Measurements from ENCODE around the gene RHOBTB1. TPM values are rescaled to one million over a fixed set of nuclear protein-coding genes. Genes with fewer than 3 reads are reported as not detected.

The RHOBTB1 gene
- total RNA-seq, 2 experiments from 2014 or later: 0.09 to 0.74 TPM

GRCh38 chr10:60942134-60942787 is 1.7 kb downstream of the RHOBTB1 start:
- Mint-ChIP-seq H3K36me3 (ENCODE audit: low read depth) (no peaks in the 10 kb centered on the region), H3K9me3 (no peaks in the 10 kb centered on the region), H3K27ac (no peak overlapping the region), H3K4me1 (ENCODE audit: low read depth) (peaks cover 7% of the 10 kb centered on the region), H3K4me3 (no peak overlapping the region), H3K27me3 (peaks cover 44% of the 10 kb centered on the region)
- TF ChIP-seq, protein P1, sequence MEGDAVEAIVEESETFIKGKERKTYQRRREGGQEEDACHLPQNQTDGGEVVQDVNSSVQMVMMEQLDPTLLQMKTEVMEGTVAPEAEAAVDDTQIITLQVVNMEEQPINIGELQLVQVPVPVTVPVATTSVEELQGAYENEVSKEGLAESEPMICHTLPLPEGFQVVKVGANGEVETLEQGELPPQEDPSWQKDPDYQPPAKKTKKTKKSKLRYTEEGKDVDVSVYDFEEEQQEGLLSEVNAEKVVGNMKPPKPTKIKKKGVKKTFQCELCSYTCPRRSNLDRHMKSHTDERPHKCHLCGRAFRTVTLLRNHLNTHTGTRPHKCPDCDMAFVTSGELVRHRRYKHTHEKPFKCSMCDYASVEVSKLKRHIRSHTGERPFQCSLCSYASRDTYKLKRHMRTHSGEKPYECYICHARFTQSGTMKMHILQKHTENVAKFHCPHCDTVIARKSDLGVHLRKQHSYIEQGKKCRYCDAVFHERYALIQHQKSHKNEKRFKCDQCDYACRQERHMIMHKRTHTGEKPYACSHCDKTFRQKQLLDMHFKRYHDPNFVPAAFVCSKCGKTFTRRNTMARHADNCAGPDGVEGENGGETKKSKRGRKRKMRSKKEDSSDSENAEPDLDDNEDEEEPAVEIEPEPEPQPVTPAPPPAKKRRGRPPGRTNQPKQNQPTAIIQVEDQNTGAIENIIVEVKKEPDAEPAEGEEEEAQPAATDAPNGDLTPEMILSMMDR (IDR thresholded peaks at IDR 0.05): no peak
- DNase-seq: no peak
- no peak for ATAC-seq
- ChIA-PET POLR2A (no interaction called here), CTCF (interaction anchor here (0.8 kb wide), 1 partner anchor 59 kb away, joined by 3 read pairs; no protein-coding TSS in a partner anchor)
- intact Hi-C loops (cut with micrococcal nuclease): no loop called here

- Mint-ChIP-seq H3K36me3 (ENCODE audit: low read depth) (no peaks in the 10 kb centered on the region), H3K27ac (no peak overlapping the region), H3K27me3 (peaks cover 34% of the 10 kb centered on the region), H3K4me3 (no peak overlapping the region), H3K9me3 (no peaks in the 10 kb centered on the region), H3K4me1 (ENCODE audit: low read depth) (peaks cover 7% of the 10 kb centered on the region)
- DNase-seq (no peak), ATAC-seq (no peak)
- TF ChIP-seq, protein P1 (IDR thresholded peaks at IDR 0.05): no peak
- ChIA-PET POLR2A (no interaction called here), CTCF (no interaction called here)
- intact Hi-C loops (cut with micrococcal nuclease): no loop called here
Observed at GRCh38 chr10:60940446-60940845, 3.5 kb downstream of the RHOBTB1 start.

DNA sequence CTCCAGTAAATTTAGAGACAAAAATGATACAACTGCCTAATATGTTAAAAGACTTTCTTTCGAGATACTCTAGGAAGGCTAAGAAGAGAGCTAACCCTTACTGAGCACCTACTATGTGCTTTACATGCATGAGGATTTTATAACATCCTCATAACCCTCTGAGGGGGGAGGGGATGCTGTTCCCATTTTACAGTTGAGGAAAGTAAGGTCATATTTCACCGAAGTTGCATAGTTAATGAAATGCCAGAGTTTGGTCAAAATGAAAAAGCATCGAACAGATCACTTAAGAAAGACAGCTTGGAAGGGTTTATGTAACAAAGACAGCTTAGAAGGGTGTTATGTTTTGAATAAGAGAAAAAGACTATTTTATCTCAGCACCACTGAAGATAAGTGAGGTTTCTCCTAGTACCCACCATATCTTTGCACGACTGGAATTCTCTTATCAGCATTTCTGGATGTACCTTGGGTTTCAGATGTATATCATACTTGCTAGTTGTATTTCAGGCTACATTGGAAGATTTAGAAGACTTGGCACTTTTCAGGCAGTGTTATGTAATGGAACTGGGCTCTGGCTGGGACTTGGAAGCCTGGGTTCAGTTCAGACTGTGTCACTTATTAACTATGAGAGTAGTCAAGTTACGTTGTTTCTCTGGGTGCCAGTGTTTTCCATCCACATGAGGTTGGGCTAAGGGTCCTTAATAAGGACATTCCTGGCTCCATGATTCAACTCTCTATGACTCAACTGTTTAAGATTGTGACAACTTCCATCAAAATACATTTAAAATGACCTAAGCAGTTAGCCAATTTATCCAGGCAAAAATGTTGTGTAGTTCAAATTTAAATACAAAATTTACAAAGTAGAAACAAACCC is 6.0 kb downstream of the RHOBTB1 start:
- ATAC-seq (no peak), DNase-seq (no peak)
- Mint-ChIP-seq H3K36me3 (ENCODE audit: low read depth) (no peaks in the 10 kb centered on the region), H3K27ac (no peak overlapping the region), H3K4me1 (ENCODE audit: low read depth) (peaks cover 4% of the 10 kb centered on the region), H3K4me3 (no peak overlapping the region), H3K27me3 (peaks cover 19% of the 10 kb centered on the region), H3K9me3 (no peaks in the 10 kb centered on the region)
- intact Hi-C loops (cut with micrococcal nuclease): no loop called here
- TF ChIP-seq, protein P1 (IDR thresholded peaks at IDR 0.05): no peak
- CTCF ChIA-PET: no interaction called here
- POLR2A ChIA-PET: no interaction called here

DNA sequence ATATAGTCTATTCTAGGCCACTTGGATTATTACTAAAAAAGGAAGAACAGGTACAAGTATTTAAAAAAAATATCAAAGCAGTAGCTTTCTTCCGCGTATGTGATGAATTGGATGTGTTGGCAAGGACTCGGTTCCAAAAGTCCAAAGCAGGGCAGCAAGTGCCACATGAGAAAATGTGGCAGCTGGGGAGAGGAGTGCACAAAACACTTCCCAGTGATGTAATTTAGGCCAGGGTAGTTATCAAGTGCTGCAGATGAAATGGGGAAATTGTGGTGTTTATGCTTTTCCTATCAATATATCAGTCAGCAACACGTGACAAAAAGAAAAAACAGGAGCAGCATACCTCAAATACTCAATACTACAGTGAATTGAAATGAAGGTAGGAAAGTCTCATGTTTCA is 7.0 kb downstream of the RHOBTB1 start:
- CTCF ChIA-PET: interaction anchor here (1.4 kb wide), 1 partner anchor 14 kb away, joined by 3 read pairs; no protein-coding TSS in a partner anchor
- ATAC-seq (no peak), DNase-seq (no peak)
- TF ChIP-seq, protein P1 (IDR thresholded peaks at IDR 0.05): no peak
- Mint-ChIP-seq H3K27ac (no peak overlapping the region), H3K4me1 (ENCODE audit: low read depth) (no peaks in the 10 kb centered on the region), H3K9me3 (no peaks in the 10 kb centered on the region), H3K27me3 (peaks cover 12% of the 10 kb centered on the region), H3K4me3 (no peak overlapping the region), H3K36me3 (ENCODE audit: low read depth) (no peaks in the 10 kb centered on the region)
- intact Hi-C loops (cut with micrococcal nuclease): no loop called here
- POLR2A ChIA-PET: no interaction called here
